ENCODE results near the gene WDR74.
"Not testable (repeated sequence)": the region's sequence is repeated elsewhere in the genome, so short reads cannot be mapped to it uniquely, and the experiment has no call there.

Gene WDR74

GRCh38 chr11:62839050-62839945 lies at the start of gene WDR74:
Gene WDR74 (minus strand): TSS chr11:62839590. CDS start chr11:62839570, 20 bp downstream.
- peak; percentile 83 to 92 for DNase-seq

- DNase-seq: no peak
These were observed 49.7 kb upstream of the WDR74 start for GRCh38 chr11:62889126-62889483.

- no peak for DNase-seq
These were observed 49.0 kb upstream of the WDR74 start for GRCh38 chr11:62888406-62888805.

- no peak for DNase-seq
These were observed 45.9 kb upstream of the WDR74 start for GRCh38 chr11:62885137-62885750.

- no peak for DNase-seq
These were observed 44.3 kb upstream of the WDR74 start for GRCh38 chr11:62883673-62884072.

- DNase-seq: no peak
These were observed 43.6 kb upstream of the WDR74 start for GRCh38 chr11:62882788-62883501.

GRCh38 chr11:62882431-62882749 lies 43.0 kb upstream of the WDR74 start:
- DNase-seq: no peak

GRCh38 chr11:62881579-62882430 lies 42.4 kb upstream of the WDR74 start:
- peak; percentile 89 to 90 for DNase-seq

GRCh38 chr11:62880803-62881578 lies 41.6 kb upstream of the WDR74 start, which contains the start of gene SLC3A2:
Gene SLC3A2 (plus strand): TSS chr11:62880896. CDS start chr11:62881024, 128 bp downstream.
- DNase-seq: peak; percentile 77 to 89

GRCh38 chr11:62880231-62880802 lies 40.9 kb upstream of the WDR74 start:
- no peak for DNase-seq

- DNase-seq: no peak
These were observed 40.0 kb upstream of the WDR74 start for GRCh38 chr11:62879235-62879978.

- DNase-seq: no peak
These were observed 37.3 kb upstream of the WDR74 start for GRCh38 chr11:62876712-62877111.

- DNase-seq: no peak
These were observed 36.5 kb upstream of the WDR74 start for GRCh38 chr11:62875698-62876478.

GRCh38 chr11:62874851-62875250 lies 35.5 kb upstream of the WDR74 start:
- no peak for DNase-seq

GRCh38 chr11:62865635-62866034 lies 26.2 kb upstream of the WDR74 start:
- DNase-seq: no peak

- no peak for DNase-seq
These were observed 24.4 kb upstream of the WDR74 start for GRCh38 chr11:62863687-62864335.

GRCh38 chr11:62861564-62862192 lies 22.3 kb upstream of the WDR74 start:
- DNase-seq: not testable (repeated sequence)

- DNase-seq: no peak
These were observed 21.6 kb upstream of the WDR74 start for GRCh38 chr11:62860835-62861563.
